GM21360 (cell line): ENCODE data around the gene BAG3.
"Not testable (repeated sequence)": the region's sequence is repeated elsewhere in the genome, so short reads cannot be mapped to it uniquely, and the experiment has no call there.

Experiments used
- ATAC-seq: cut with Tn5 transposase; IDR thresholded peaks from one replicate; pipeline ENCODE4 v1.9.1; 2021; ENCODE audit warnings: mild to moderate bottlenecking, moderate library complexity; ENCODE audit not compliant: unreplicated experiment

BAG3 gene

GRCh38 chr10:119689016-119689580 lies 37.9 kb downstream of the BAG3 start:
- no peak for ATAC-seq

GRCh38 chr10:119691726-119692125 lies 40.5 kb downstream of the BAG3 start:
- ATAC-seq = no peak

GRCh38 chr10:119693262-119693957 lies 42.2 kb downstream of the BAG3 start:
- no peak for ATAC-seq

GRCh38 chr10:119694608-119695007 lies 43.4 kb downstream of the BAG3 start:
- ATAC-seq = no peak

GRCh38 chr10:119700321-119700954 lies 49.3 kb downstream of the BAG3 start:
- peak; percentile 45 for ATAC-seq

GRCh38 chr10:119701861-119702260 lies 50.7 kb downstream of the BAG3 start:
- no peak for ATAC-seq

GRCh38 chr10:119702583-119702982 lies 51.4 kb downstream of the BAG3 start:
- ATAC-seq = no peak

- ATAC-seq = no peak
These were observed 52.8 kb downstream of the BAG3 start for GRCh38 chr10:119703903-119704508.

GRCh38 chr10:119705434-119705831 lies 54.3 kb downstream of the BAG3 start:
- peak; percentile 44 for ATAC-seq

- no peak for ATAC-seq
These were observed 55.5 kb downstream of the BAG3 start for GRCh38 chr10:119706521-119707278.

GRCh38 chr10:119707331-119707730 lies 56.2 kb downstream of the BAG3 start:
- ATAC-seq = not testable (repeated sequence)

GRCh38 chr10:119710935-119711334 lies 59.8 kb downstream of the BAG3 start:
- not testable (repeated sequence) for ATAC-seq

GRCh38 chr10:119713744-119714483 lies 62.7 kb downstream of the BAG3 start:
- ATAC-seq = no peak

- no peak for ATAC-seq
These were observed 63.3 kb downstream of the BAG3 start for GRCh38 chr10:119714484-119714816.

GRCh38 chr10:119715628-119716505 lies 64.7 kb downstream of the BAG3 start:
- ATAC-seq = no peak

GRCh38 chr10:119723161-119723560 lies 72.0 kb downstream of the BAG3 start:
- no peak for ATAC-seq

- no peak for ATAC-seq
These were observed 72.4 kb downstream of the BAG3 start for GRCh38 chr10:119723624-119724023.

GRCh38 chr10:119724593-119725516 lies 73.7 kb downstream of the BAG3 start:
- peak; percentile 4 for ATAC-seq

GRCh38 chr10:119725517-119725827 lies 74.3 kb downstream of the BAG3 start:
- no peak for ATAC-seq
